Smooth muscle cell (in vitro differentiated cells): Measurements from ENCODE around the gene RTKN2. TPM values are rescaled to one million over a fixed set of nuclear protein-coding genes. Genes with fewer than 3 reads are reported as not detected.

Source experiments
- DNase-seq: peaks from one replicate; lab custom pipeline; 2025; ENCODE audit not compliant: unreplicated experiment; lab: John Stamatoyannopoulos, UW
- H2AFZ ChIP-seq: fragments of 200-600 bp; sonication (generic); 2 replicates; pipeline ENCODE4 v1.6.0; 2016; ENCODE audit warnings: antibody characterized with exemption, low read depth, mild to moderate bottlenecking
- H3F3A ChIP-seq: fragments of 200-600 bp; sonication (generic); 2 replicates; pipeline ENCODE4 v1.6.0; 2017; ENCODE audit warnings: antibody characterized with exemption, low read depth
- H3K27ac ChIP-seq: fragments of 200-600 bp; sonication (generic); 2 replicates; pipeline ENCODE4 v1.5.1; 2016; ENCODE audit warnings: low read depth, mild to moderate bottlenecking
- H3K27me3 ChIP-seq: fragments of 200-600 bp; sonication (generic); 2 replicates; pipeline ENCODE4 v1.6.1; 2016; ENCODE audit warnings: low read depth, mild to moderate bottlenecking
- H3K36me3 ChIP-seq: fragments of 200-600 bp; sonication (generic); 2 replicates; pipeline ENCODE4 v1.5.1; 2016; ENCODE audit warnings: low read depth
- H3K4me1 ChIP-seq: fragments of 200-600 bp; sonication (generic); 2 replicates; pipeline ENCODE4 v1.5.1; 2016; ENCODE audit warnings: low read depth
- H3K4me2 ChIP-seq: fragments of 200-600 bp; sonication (generic); 2 replicates; pipeline ENCODE4 v1.6.0; 2016; ENCODE audit warnings: mild to moderate bottlenecking
- H3K4me3 ChIP-seq: fragments of 200-600 bp; sonication (generic); 2 replicates; pipeline ENCODE4 v1.5.1; 2016; ENCODE audit warnings: mild to moderate bottlenecking
- H3K79me2 ChIP-seq: fragments of 200-600 bp; sonication (generic); 2 replicates; pipeline ENCODE4 v1.6.0; 2016; ENCODE audit warnings: low read depth, mild to moderate bottlenecking
- H3K9ac ChIP-seq: fragments of 200-600 bp; sonication (generic); 2 replicates; pipeline ENCODE4 v1.6.0; 2016; ENCODE audit warnings: low read depth
- H3K9me3 ChIP-seq: fragments of 200-600 bp; sonication (generic); replicated peaks from 2 replicates; pipeline ENCODE4 v1.5.1; 2016; ENCODE audit warnings: low read depth
- H4K20me1 ChIP-seq: fragments of 200-600 bp; sonication (generic); 2 replicates; pipeline ENCODE4 v1.6.0; 2016; ENCODE audit warnings: low read depth
- CTCF ChIP-seq: fragments of 200-600 bp; sonication (generic); IDR thresholded peaks from 2 replicates; pipeline ENCODE4 v1.5.1; 2017; ENCODE audit warnings: borderline replicate concordance, mild to moderate bottlenecking, antibody characterized with exemption; ENCODE audit not compliant: insufficient read depth, poor library complexity, severe bottlenecking
- WGBS: methylation state at CpG from one replicate; pipeline ENCODE4 v1.1.7; 2016; ENCODE audit warnings: low lambda C conversion rate; 5-methylcytosine and 5-hydroxymethylcytosine counted together
- polyA plus RNA-seq: library from polyadenylated mRNA; unstranded; fragments of >200 nt; fragmentation: Nextera tagmentation; extraction: Ambion mirVana; gene quantifications from 2 replicates; pipeline ENCODE4 v1.2.1, GENCODE V29; 2016
- total RNA-seq: library from RNA; depleted of rRNA; stranded (reverse); fragments of >200 nt; gene quantifications from 2 replicates; pipeline ENCODE4 v1.2.3, GENCODE V29; 2014

Gene RTKN2, protein sequence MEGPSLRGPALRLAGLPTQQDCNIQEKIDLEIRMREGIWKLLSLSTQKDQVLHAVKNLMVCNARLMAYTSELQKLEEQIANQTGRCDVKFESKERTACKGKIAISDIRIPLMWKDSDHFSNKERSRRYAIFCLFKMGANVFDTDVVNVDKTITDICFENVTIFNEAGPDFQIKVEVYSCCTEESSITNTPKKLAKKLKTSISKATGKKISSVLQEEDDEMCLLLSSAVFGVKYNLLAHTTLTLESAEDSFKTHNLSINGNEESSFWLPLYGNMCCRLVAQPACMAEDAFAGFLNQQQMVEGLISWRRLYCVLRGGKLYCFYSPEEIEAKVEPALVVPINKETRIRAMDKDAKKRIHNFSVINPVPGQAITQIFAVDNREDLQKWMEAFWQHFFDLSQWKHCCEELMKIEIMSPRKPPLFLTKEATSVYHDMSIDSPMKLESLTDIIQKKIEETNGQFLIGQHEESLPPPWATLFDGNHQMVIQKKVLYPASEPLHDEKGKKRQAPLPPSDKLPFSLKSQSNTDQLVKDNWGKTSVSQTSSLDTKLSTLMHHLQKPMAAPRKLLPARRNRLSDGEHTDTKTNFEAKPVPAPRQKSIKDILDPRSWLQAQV
- total RNA-seq, result 4.9 and 5.4 TPM in 2 replicates
- polyA plus RNA-seq, result 1.6 and 3.2 TPM in 2 replicates

- H3K27ac ChIP-seq, result no peak within 1 kb of the TSS
- H3K27me3 ChIP-seq, result no peaks in the 10 kb centered on the region
- peak within 1 kb of the TSS; percentile 78 for H3K4me3 ChIP-seq
- peak within 1 kb of the TSS; percentile 58 for H3K9ac ChIP-seq
- H3K79me2 ChIP-seq, result peaks cover 24% of the 10 kb centered on the region
- no peaks in the 10 kb centered on the region for H4K20me1 ChIP-seq
- H3K4me1 ChIP-seq, result peaks cover 30% of the 10 kb centered on the region
- TF ChIP-seq CTCF, result no peak
- no peaks in the 10 kb centered on the region for H3K9me3 ChIP-seq
- peaks cover 9% of the 10 kb centered on the region for H3F3A ChIP-seq
- no peaks in the 10 kb centered on the region for H3K36me3 ChIP-seq
- peak within 1 kb of the TSS; percentile 100 for H3K4me2 ChIP-seq
- DNase-seq, result peak; percentile 30
- 1% methylated on average over 47 of the region's 63 CpGs for whole genome bisulfite sequencing
- peak within 1 kb of the TSS; percentile 93 for H2AFZ ChIP-seq
These were observed at the start of gene RTKN2 for GRCh38 chr10:62268399-62269114. Gene RTKN2, minus strand, starts transcription at chr10:62268844. Its CDS starts 234 bp downstream, at chr10:62268610.

- WGBS, result 84% methylated on average over 6 of the region's 6 CpGs
- TF ChIP-seq CTCF, result no peak
- Histone ChIP-seq H2AFZ (no peak overlapping the region), H3K4me1 (no peaks in the 10 kb centered on the region), H3K36me3 (no peaks in the 10 kb centered on the region), H3F3A (no peaks in the 10 kb centered on the region), H3K4me3 (no peak overlapping the region), H4K20me1 (no peaks in the 10 kb centered on the region), H3K27ac (no peak overlapping the region), H3K79me2 (no peaks in the 10 kb centered on the region), H3K4me2 (no peak overlapping the region), H3K9ac (no peak overlapping the region), H3K27me3 (no peaks in the 10 kb centered on the region), H3K9me3 (no peaks in the 10 kb centered on the region)
- no peak for DNase-seq
These were observed 48.6 kb upstream of the RTKN2 start for GRCh38 chr10:62317257-62317656.

DNA sequence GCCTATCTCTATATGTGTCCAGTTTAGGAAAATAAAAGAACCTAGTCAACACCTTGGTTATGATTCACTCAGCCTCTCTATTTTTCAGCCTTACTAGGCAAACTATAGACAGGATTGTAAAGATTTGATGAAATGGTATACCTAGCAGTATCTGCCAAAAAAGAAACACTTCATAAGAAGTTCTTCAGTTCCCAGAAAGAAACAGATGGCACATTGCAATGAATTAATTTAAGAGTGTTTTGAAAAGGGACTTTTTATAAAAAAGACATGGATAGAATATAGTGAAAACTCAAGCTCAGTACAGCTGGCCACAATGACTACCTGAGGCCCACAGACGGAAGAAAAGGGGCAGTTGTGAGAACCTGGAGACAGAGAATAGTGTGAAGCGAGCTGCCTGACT lies 40.6 kb upstream of the RTKN2 start:
- H3K79me2 ChIP-seq, result no peaks in the 10 kb centered on the region
- H3K4me2 ChIP-seq, result no peak overlapping the region
- H3K4me1 ChIP-seq, result no peaks in the 10 kb centered on the region
- H2AFZ ChIP-seq, result no peak overlapping the region
- H3K36me3 ChIP-seq, result no peaks in the 10 kb centered on the region
- H3K27ac ChIP-seq, result no peak overlapping the region
- no peak for DNase-seq
- H3K4me3 ChIP-seq, result no peak overlapping the region
- no peak overlapping the region for H3K9ac ChIP-seq
- H3K27me3 ChIP-seq, result no peaks in the 10 kb centered on the region
- no peaks in the 10 kb centered on the region for H4K20me1 ChIP-seq
- no peaks in the 10 kb centered on the region for H3K9me3 ChIP-seq
- no peak for TF ChIP-seq CTCF
- WGBS, result 98% methylated on average over 2 of the region's 2 CpGs
- no peaks in the 10 kb centered on the region for H3F3A ChIP-seq
